Spleen (tissue), 7 donors: ENCODE data around the gene SPPL2C.

Source experiments
- POLR2A ChIP-seq, 3 donors: fragments of 450-650 bp; IDR thresholded peaks; one replicate each; pipeline ENCODE4 v1.5.1; 2017; ENCODE audit warnings: antibody characterized with exemption in 3 of 3, mild to moderate bottlenecking in 1 of 3
- POLR2AphosphoS5 ChIP-seq, 3 donors: sonication (generic); formaldehyde crosslinking; IDR thresholded peaks; one replicate each; pipeline ENCODE4 v1.5.1; 2017; ENCODE audit warnings: antibody characterized with exemption in 3 of 3
- TF ChIP-seq, protein P1 (sequence below), 11 experiments: fragments of 200-600 bp in 7 of 11; fragments of 450-650 bp in 4 of 11; sonication (generic) in 4 of 11; IDR thresholded peaks in 8 of 11; conservative IDR thresholded peaks in 3 of 11; 1 replicate in 7 of 11; 2 replicates in 4 of 11; pipeline versions ENCODE4 v1.4.0 to v1.8.0; 2016 to 2021; ENCODE audit warnings: antibody characterized with exemption in 11 of 11, inconsistent platforms in 4 of 11, mild to moderate bottlenecking in 1 of 11
- donor health status: DM: no; HTN: no; CAD: no; lungs with moderate emphysema.
- donor health status: DM: no; HTN: no; CAD: no.
- donor health status: DM: no; HTN: no; CAD: no.

DNA sequence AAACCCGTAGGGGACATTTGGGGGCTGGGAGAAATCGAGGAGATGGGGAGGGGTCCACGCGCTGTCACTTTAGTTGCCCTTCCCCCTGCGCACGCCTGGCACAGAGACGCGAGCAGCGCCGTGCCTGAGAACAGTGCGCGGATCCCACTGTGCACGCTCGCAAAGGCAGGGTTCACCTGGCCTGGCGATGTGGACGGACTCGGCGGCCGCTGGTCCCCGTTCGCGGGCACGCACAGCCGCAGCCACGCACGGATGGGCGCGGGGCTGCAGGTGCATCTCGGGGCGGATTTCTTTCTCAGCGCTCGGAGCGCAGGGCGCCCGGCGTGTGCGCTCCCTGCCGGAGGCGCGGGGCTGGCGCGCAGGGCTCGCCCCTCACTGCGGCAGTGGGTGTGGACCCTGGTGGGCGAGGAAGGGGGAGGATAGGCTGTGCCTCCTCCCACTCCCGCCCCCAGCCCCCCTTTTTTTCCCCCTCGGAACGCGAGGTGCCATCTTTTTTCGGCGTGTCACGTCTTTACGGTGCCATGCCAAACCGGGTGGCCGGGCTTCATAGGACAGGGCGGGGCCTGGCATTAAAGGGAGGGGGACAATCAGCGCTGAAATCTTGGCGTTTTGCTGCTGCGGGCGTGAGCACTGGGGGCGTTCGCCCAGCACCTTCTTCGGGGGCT, 50.8 kb downstream of the SPPL2C start:
- TF ChIP-seq, protein P1, sequence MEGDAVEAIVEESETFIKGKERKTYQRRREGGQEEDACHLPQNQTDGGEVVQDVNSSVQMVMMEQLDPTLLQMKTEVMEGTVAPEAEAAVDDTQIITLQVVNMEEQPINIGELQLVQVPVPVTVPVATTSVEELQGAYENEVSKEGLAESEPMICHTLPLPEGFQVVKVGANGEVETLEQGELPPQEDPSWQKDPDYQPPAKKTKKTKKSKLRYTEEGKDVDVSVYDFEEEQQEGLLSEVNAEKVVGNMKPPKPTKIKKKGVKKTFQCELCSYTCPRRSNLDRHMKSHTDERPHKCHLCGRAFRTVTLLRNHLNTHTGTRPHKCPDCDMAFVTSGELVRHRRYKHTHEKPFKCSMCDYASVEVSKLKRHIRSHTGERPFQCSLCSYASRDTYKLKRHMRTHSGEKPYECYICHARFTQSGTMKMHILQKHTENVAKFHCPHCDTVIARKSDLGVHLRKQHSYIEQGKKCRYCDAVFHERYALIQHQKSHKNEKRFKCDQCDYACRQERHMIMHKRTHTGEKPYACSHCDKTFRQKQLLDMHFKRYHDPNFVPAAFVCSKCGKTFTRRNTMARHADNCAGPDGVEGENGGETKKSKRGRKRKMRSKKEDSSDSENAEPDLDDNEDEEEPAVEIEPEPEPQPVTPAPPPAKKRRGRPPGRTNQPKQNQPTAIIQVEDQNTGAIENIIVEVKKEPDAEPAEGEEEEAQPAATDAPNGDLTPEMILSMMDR (IDR thresholded peaks at IDR 0.05 in 8 of 11, conservative IDR thresholded peaks at IDR 0.05 in 3 of 11): no peak
- TF ChIP-seq POLR2AphosphoS5 (IDR thresholded peaks at IDR 0.05) (no peak), POLR2A (IDR thresholded peaks at IDR 0.05) (no peak)
